Measurements from ENCODE around the gene MAP2K4. TPM values are rescaled to one million over a fixed set of nuclear protein-coding genes. Genes with fewer than 3 reads are reported as not detected.
A peak's percentile ranks its signal among the peaks of the same experiment; 100 is the strongest.

MAP2K4 gene
- total and polyA plus RNA-seq, 7 experiments from 2014 or later, result 21.8 to 45.1 (median 32.4) TPM

DNA sequence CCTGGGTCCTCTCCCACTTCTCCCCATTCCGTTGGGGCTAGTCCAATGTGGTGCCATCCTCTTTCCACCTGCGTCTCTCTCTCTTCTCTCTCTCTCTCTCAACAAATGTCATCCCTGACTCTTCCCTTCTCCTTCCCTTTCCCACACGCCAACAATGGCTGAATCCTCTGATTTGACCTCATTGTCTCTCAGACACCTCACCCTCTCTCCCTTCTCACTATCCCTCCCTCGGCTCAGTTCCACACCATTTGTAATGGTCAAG, 22.8 kb upstream of the MAP2K4 start:
- peak overlapping the region; percentile 89 to 99 (median 97) for H3K27ac Mint-ChIP-seq
- peaks cover 4 to 5% of the 10 kb centered on the region in 2 donors for H3K4me1 ChIP-seq (ENCODE audit: control insufficient read depth in 2 of 2, insufficient read depth in 2 of 2, low read length in 2 of 2)
- peaks cover 0 to 7% (median 3%) of the 10 kb centered on the region in 5 donors for H3K36me3 Mint-ChIP-seq
- ChIA-PET CTCF (interaction anchor here (1.7 kb wide), 1 partner anchor 12 kb away, joined by 4 read pairs; no protein-coding TSS in a partner anchor), POLR2A (interaction anchor here (0.7 to 6.0 kb wide), 13 partner anchors 8 to 1298 kb away, joined by 3 to 310 read pairs (median 8); partner anchors contain the start of genes ELAC2 and MAP2K4)
- H3K4me3 ChIP-seq (ENCODE audit: low read length), result peak overlapping the region; percentile 92
- peaks cover 13 to 30% (median 22%) of the 10 kb centered on the region in 7 donors for H3K4me1 Mint-ChIP-seq
- peaks cover 0 to 3% (median 0%) of the 10 kb centered on the region in 11 donors for H3K9me3 Mint-ChIP-seq
- H3K4me3 Mint-ChIP-seq, result peak overlapping the region; percentile 93 to 99 (median 98)
- no peaks in the 10 kb centered on the region for H3K27me3 ChIP-seq (ENCODE audit: control insufficient read depth in 2 of 2, insufficient read depth in 2 of 2, low read length in 2 of 2)
- ATAC-seq (no peak), DNase-seq (no peak)
- H3K36me3 ChIP-seq (ENCODE audit: control insufficient read depth in 2 of 3, insufficient read depth in 3 of 3, low read length in 3 of 3), result peaks cover 0 to 4% (median 0%) of the 10 kb centered on the region in 3 experiments
- intact Hi-C loops (cut with micrococcal nuclease), result loop anchor here (1.0 to 10.0 kb wide), 7 partner anchors 22 to 1303 kb away; partner anchors contain the start of genes ADPRM (in 2 of the 2), MAP2K4 (in 2 of the 2), SCO1 (in 2 of the 2) and ELAC2 (in 1 of the 2)
- no peaks in the 10 kb centered on the region for H3K9me3 ChIP-seq (ENCODE audit: control insufficient read depth in 2 of 3, low read length in 3 of 3)
- H3K27ac ChIP-seq (ENCODE audit: low read depth, low read length), result peak overlapping the region; percentile 90
- H3K27me3 Mint-ChIP-seq, result peaks cover 0 to 6% (median 0%) of the 10 kb centered on the region in 5 donors

DNA sequence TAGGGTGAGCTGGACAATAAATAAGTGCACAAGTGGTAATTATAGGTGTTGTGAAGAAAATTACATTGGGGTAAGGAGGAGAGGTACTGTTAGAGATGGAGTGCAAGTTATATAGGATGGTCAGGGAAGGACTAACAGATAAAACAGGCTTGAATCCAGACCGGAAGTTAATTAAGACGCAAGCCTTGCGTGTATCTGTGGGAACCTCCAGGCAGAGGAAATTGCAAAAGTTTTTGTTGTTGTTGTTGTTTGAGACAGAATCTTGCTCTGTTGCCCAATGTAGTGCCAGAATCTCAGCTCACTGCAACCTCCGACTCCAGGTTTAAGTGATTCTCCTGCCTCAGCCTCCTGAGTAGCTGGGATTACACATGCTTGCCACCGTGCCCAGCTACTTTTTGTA, 21.0 kb upstream of the MAP2K4 start:
- Mint-ChIP-seq H3K9me3 (peaks cover 0 to 3% (median 0%) of the 10 kb centered on the region in 11 donors), H3K4me1 (peaks cover 7 to 22% (median 17%) of the 10 kb centered on the region in 7 donors), H3K27me3 (peaks cover 0 to 6% (median 0%) of the 10 kb centered on the region in 5 donors), H3K36me3 (peaks cover 0 to 5% (median 0%) of the 10 kb centered on the region in 5 donors), H3K27ac (peak overlapping the region in 1 of 9 donors; percentile 48), H3K4me3 (no peak overlapping the region)
- H3K27me3 ChIP-seq (ENCODE audit: control insufficient read depth in 2 of 2, insufficient read depth in 2 of 2, low read length in 2 of 2), result no peaks in the 10 kb centered on the region
- DNase-seq, result no peak
- H3K4me3 ChIP-seq (ENCODE audit: low read length), result no peak overlapping the region
- intact Hi-C loops (cut with micrococcal nuclease), result loop anchor here (5.0 to 10.0 kb wide), 4 partner anchors 33 to 1305 kb away; partner anchors contain the start of genes ADPRM (in 1 of the 2) and SCO1 (in 1 of the 2)
- ChIA-PET CTCF (interaction anchor here (1.1 kb wide), 1 partner anchor 21 kb away, joined by 6 read pairs; the partner anchor contains the start of gene MAP2K4), POLR2A (interaction anchor here (6.0 kb wide), 1 partner anchor 22 kb away, joined by 310 read pairs; the partner anchor contains the start of gene MAP2K4)
- H3K4me1 ChIP-seq (ENCODE audit: control insufficient read depth in 2 of 2, insufficient read depth in 2 of 2, low read length in 2 of 2), result peaks cover 4 to 5% of the 10 kb centered on the region in 2 donors
- H3K9me3 ChIP-seq (ENCODE audit: control insufficient read depth in 2 of 3, low read length in 3 of 3), result no peaks in the 10 kb centered on the region
- H3K27ac ChIP-seq (ENCODE audit: low read depth, low read length), result no peak overlapping the region
- H3K36me3 ChIP-seq (ENCODE audit: control insufficient read depth in 2 of 3, insufficient read depth in 3 of 3, low read length in 3 of 3), result peaks cover 0 to 4% (median 0%) of the 10 kb centered on the region in 3 experiments
- ATAC-seq, result no peak

DNA sequence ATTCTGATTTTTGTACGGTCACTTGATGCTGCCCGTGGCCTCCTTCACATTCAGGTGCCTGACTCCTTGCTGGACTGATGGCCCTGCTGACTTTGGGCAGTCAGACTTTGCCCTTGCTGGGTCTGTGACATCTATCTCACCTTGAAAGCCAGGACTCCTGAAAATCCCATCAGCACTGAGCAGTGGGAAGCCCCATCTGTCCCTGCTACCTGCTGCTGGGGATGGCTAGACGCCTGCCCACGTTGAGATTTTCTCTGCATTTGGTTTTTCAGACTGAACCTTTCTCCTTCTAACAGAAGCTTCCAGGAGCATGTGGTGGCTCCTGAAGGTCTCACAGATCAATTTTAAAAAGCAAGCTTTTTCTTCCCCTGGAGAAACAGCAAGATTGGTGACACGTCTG, 13.2 kb upstream of the MAP2K4 start:
- DNase-seq (no peak), ATAC-seq (no peak)
- H3K4me1 Mint-ChIP-seq, result no peaks in the 10 kb centered on the region
- Histone ChIP-seq H3K36me3 (ENCODE audit: control insufficient read depth in 2 of 3, insufficient read depth in 3 of 3, low read length in 3 of 3) (no peaks in the 10 kb centered on the region), H3K9me3 (ENCODE audit: control insufficient read depth in 2 of 3, low read length in 3 of 3) (no peaks in the 10 kb centered on the region), H3K4me1 (ENCODE audit: control insufficient read depth in 2 of 2, insufficient read depth in 2 of 2, low read length in 2 of 2) (no peaks in the 10 kb centered on the region), H3K27ac (ENCODE audit: low read depth, low read length) (no peak overlapping the region), H3K4me3 (ENCODE audit: low read length) (no peak overlapping the region), H3K27me3 (ENCODE audit: control insufficient read depth in 2 of 2, insufficient read depth in 2 of 2, low read length in 2 of 2) (no peaks in the 10 kb centered on the region)
- H3K36me3 Mint-ChIP-seq, result peaks cover 0 to 1% (median 0%) of the 10 kb centered on the region in 5 donors
- H3K4me3 Mint-ChIP-seq, result peak overlapping the region in 1 of 10 donors; percentile 34
- ChIA-PET CTCF (no interaction called here), POLR2A (interaction anchor here (0.9 to 1.7 kb wide), 2 partner anchors 10 to 13 kb away, joined by 3 to 9 read pairs; partner anchors contain the start of genes MAP2K4 and ZNF18)
- intact Hi-C loops (cut with micrococcal nuclease), result no loop called here
- H3K27me3 Mint-ChIP-seq, result peaks cover 0 to 13% (median 10%) of the 10 kb centered on the region in 5 donors
- no peaks in the 10 kb centered on the region for H3K9me3 Mint-ChIP-seq
- no peak overlapping the region for H3K27ac Mint-ChIP-seq

- peaks cover 34 to 64% (median 60%) of the 10 kb centered on the region in 7 donors for H3K4me1 Mint-ChIP-seq
Observed at GRCh38 chr17:12021623-12022140, 1.0 kb downstream of the MAP2K4 start.

GRCh38 chr17:12022310-12022709, 1.6 kb downstream of the MAP2K4 start:
- H3K27me3 ChIP-seq (ENCODE audit: control insufficient read depth in 2 of 2, insufficient read depth in 2 of 2, low read length in 2 of 2), result no peaks in the 10 kb centered on the region
- no peak overlapping the region for H3K27ac ChIP-seq (ENCODE audit: low read depth, low read length)
- H3K27me3 Mint-ChIP-seq, result peaks cover 0 to 14% (median 0%) of the 10 kb centered on the region in 5 donors
- H3K4me3 ChIP-seq (ENCODE audit: low read length), result no peak overlapping the region
- H3K27ac Mint-ChIP-seq, result peak overlapping the region in 3 of 9 donors; percentile 3 to 20 (median 13)
- ATAC-seq (no peak), DNase-seq (no peak)
- H3K4me1 ChIP-seq (ENCODE audit: control insufficient read depth in 2 of 2, insufficient read depth in 2 of 2, low read length in 2 of 2), result peaks cover 16 to 17% of the 10 kb centered on the region in 2 donors
- no peaks in the 10 kb centered on the region for H3K9me3 ChIP-seq (ENCODE audit: control insufficient read depth in 2 of 3, low read length in 3 of 3)
- H3K4me1 Mint-ChIP-seq, result peaks cover 36 to 70% (median 67%) of the 10 kb centered on the region in 7 donors
- peak overlapping the region; percentile 10 to 86 (median 82) for H3K4me3 Mint-ChIP-seq
- intact Hi-C loops (cut with micrococcal nuclease), result loop anchor here in 1 of 2 donors (5.0 kb wide), 1 partner anchor 35 kb away; no protein-coding TSS in a partner anchor
- ChIA-PET POLR2A (interaction anchor here (0.7 to 14.6 kb wide), 4 partner anchors 9 to 34 kb away, joined by 3 to 310 read pairs (median 3); partner anchors contain the start of gene ZNF18), CTCF (interaction anchor here (0.6 kb wide), 1 partner anchor 29 kb away, joined by 4 read pairs; no protein-coding TSS in a partner anchor)
- H3K9me3 Mint-ChIP-seq, result no peaks in the 10 kb centered on the region
- H3K36me3 Mint-ChIP-seq, result peaks cover 0 to 6% (median 0%) of the 10 kb centered on the region in 5 donors
- no peaks in the 10 kb centered on the region for H3K36me3 ChIP-seq (ENCODE audit: control insufficient read depth in 2 of 3, insufficient read depth in 3 of 3, low read length in 3 of 3)

More at GRCh38 chr17:12021623-12022140, 1.0 kb downstream of the MAP2K4 start:
- Mint-ChIP-seq H3K27me3 (peaks cover 0 to 14% (median 0%) of the 10 kb centered on the region in 5 donors), H3K4me3 (peak overlapping the region; percentile 78 to 91 (median 82)), H3K27ac (peak overlapping the region; percentile 20 to 83 (median 74)), H3K36me3 (peaks cover 0 to 6% (median 0%) of the 10 kb centered on the region in 5 donors), H3K9me3 (no peaks in the 10 kb centered on the region)
- no peaks in the 10 kb centered on the region for H3K27me3 ChIP-seq (ENCODE audit: control insufficient read depth in 2 of 2, insufficient read depth in 2 of 2, low read length in 2 of 2)
- intact Hi-C loops (cut with micrococcal nuclease), result loop anchor here (1.0 to 5.0 kb wide), 3 partner anchors 34 to 997 kb away; partner anchors contain the start of gene ELAC2 (in 1 of the 2)
- ATAC-seq, result no peak
- CTCF ChIA-PET, result interaction anchor here (0.6 kb wide), 1 partner anchor 29 kb away, joined by 4 read pairs; no protein-coding TSS in a partner anchor
- H3K4me1 ChIP-seq (ENCODE audit: control insufficient read depth in 2 of 2, insufficient read depth in 2 of 2, low read length in 2 of 2), result peaks cover 16 to 17% of the 10 kb centered on the region in 2 donors
- H3K9me3 ChIP-seq (ENCODE audit: control insufficient read depth in 2 of 3, low read length in 3 of 3), result no peaks in the 10 kb centered on the region
- peak overlapping the region; percentile 39 for H3K4me3 ChIP-seq (ENCODE audit: low read length)
- no peak for DNase-seq
- POLR2A ChIA-PET, result interaction anchor here (0.7 to 14.6 kb wide), 5 partner anchors 10 to 33 kb away, joined by 3 to 310 read pairs (median 3); partner anchors contain the start of gene ZNF18
- peak overlapping the region; percentile 89 for H3K27ac ChIP-seq (ENCODE audit: low read depth, low read length)
- no peaks in the 10 kb centered on the region for H3K36me3 ChIP-seq (ENCODE audit: control insufficient read depth in 2 of 3, insufficient read depth in 3 of 3, low read length in 3 of 3)

GRCh38 chr17:12024327-12024726, 3.6 kb downstream of the MAP2K4 start:
- H3K4me3 ChIP-seq (ENCODE audit: low read length), result no peak overlapping the region
- POLR2A ChIA-PET, result interaction anchor here (14.6 kb wide), 1 partner anchor 26 kb away, joined by 310 read pairs; the partner anchor contains the start of gene ZNF18
- intact Hi-C loops (cut with micrococcal nuclease), result loop anchor here in 1 of 2 donors (5.0 kb wide), 1 partner anchor 37 kb away; no protein-coding TSS in a partner anchor

More at GRCh38 chr17:12024327-12024726, 3.6 kb downstream of the MAP2K4 start:
- CTCF ChIA-PET, result no interaction called here
- Histone ChIP-seq H3K27ac (ENCODE audit: low read depth, low read length) (no peak overlapping the region), H3K9me3 (ENCODE audit: control insufficient read depth in 2 of 3, low read length in 3 of 3) (no peaks in the 10 kb centered on the region), H3K36me3 (ENCODE audit: control insufficient read depth in 2 of 3, insufficient read depth in 3 of 3, low read length in 3 of 3) (no peaks in the 10 kb centered on the region), H3K27me3 (ENCODE audit: control insufficient read depth in 2 of 2, insufficient read depth in 2 of 2, low read length in 2 of 2) (no peaks in the 10 kb centered on the region), H3K4me1 (ENCODE audit: control insufficient read depth in 2 of 2, insufficient read depth in 2 of 2, low read length in 2 of 2) (peaks cover 16 to 23% of the 10 kb centered on the region in 2 donors)
- Mint-ChIP-seq H3K4me3 (no peak overlapping the region), H3K36me3 (peaks cover 0 to 15% (median 6%) of the 10 kb centered on the region in 5 donors), H3K9me3 (no peaks in the 10 kb centered on the region), H3K27ac (peak overlapping the region in 1 of 9 donors; percentile 13), H3K4me1 (peaks cover 47 to 90% (median 87%) of the 10 kb centered on the region in 7 donors), H3K27me3 (peaks cover 0 to 9% (median 0%) of the 10 kb centered on the region in 5 donors)
- ATAC-seq (no peak), DNase-seq (no peak)
